GM23338 (cell line): ENCODE results near the gene RYR3. TPM values are rescaled to one million over a fixed set of nuclear protein-coding genes. Genes with fewer than 3 reads are reported as not detected.

Source experiments
- ATAC-seq: fragments of 200-7000 bp; cut with Tn5 transposase; 3 replicates; pipeline ENCODE4 v1.9.1; 2020
- DNase-seq: peaks from one replicate; pipeline ENCODE4 v3.0.0-alpha.2; 2015; ENCODE audit warnings: low spot score
- H2AFZ ChIP-seq: fragments of 200-600 bp; sonication (generic); 2 replicates; pipeline ENCODE4 v1.8.0; 2016; ENCODE audit warnings: antibody characterized with exemption, mild to moderate bottlenecking, moderate library complexity
- H3F3A ChIP-seq: fragments of 200-600 bp; sonication (generic); replicated peaks from 2 replicates; pipeline ENCODE4 v1.8.0; 2017; ENCODE audit warnings: antibody characterized with exemption, mixed run types, low read depth
- H3K27ac ChIP-seq: fragments of 200-600 bp; sonication (generic); 2 replicates; pipeline ENCODE4 v1.6.1; 2016; ENCODE audit warnings: low read depth
- H3K27me3 ChIP-seq: fragments of 200-600 bp; sonication (generic); 2 replicates; pipeline ENCODE4 v1.8.0; 2016; ENCODE audit warnings: mild to moderate bottlenecking, mixed run types, moderate library complexity; ENCODE audit not compliant: insufficient read depth
- H3K36me3 ChIP-seq: fragments of 200-600 bp; sonication (generic); 2 replicates; pipeline ENCODE4 v1.8.0; 2016; ENCODE audit warnings: mild to moderate bottlenecking; ENCODE audit not compliant: insufficient read depth
- H3K4me1 ChIP-seq: fragments of 200-600 bp; sonication (generic); 2 replicates; pipeline ENCODE4 v1.8.0; 2016; ENCODE audit warnings: mild to moderate bottlenecking, moderate library complexity; ENCODE audit not compliant: insufficient read depth
- H3K4me2 ChIP-seq: fragments of 200-600 bp; sonication (generic); 2 replicates; pipeline ENCODE4 v1.7.1; 2017; ENCODE audit warnings: mixed run types
- H3K4me3 ChIP-seq: fragments of 200-600 bp; sonication (generic); 2 replicates; pipeline ENCODE4 v1.6.1; 2016; ENCODE audit warnings: mixed run types
- H3K79me2 ChIP-seq: fragments of 200-600 bp; sonication (generic); replicated peaks from 2 replicates; pipeline ENCODE4 v1.8.0; 2017; ENCODE audit warnings: mild to moderate bottlenecking; ENCODE audit not compliant: insufficient read depth
- H3K9me2 ChIP-seq: fragments of 200-600 bp; sonication (generic); 2 replicates; pipeline ENCODE4 v1.8.0; 2017; ENCODE audit not compliant: insufficient read depth
- H4K20me1 ChIP-seq: fragments of 200-600 bp; sonication (generic); replicated peaks from 2 replicates; pipeline ENCODE4 v1.8.0; 2017; ENCODE audit warnings: mild to moderate bottlenecking; ENCODE audit not compliant: insufficient read depth
- H3K27ac Mint-ChIP-seq: 2 replicates; pipeline ENCODE4 v1.8.0; 2020; ENCODE audit warnings: inconsistent platforms, mild to moderate bottlenecking, moderate library complexity, mixed read lengths
- H3K27me3 Mint-ChIP-seq: 3 replicates; pipeline ENCODE4 v1.8.0; 2022; ENCODE audit warnings: low read depth, mild to moderate bottlenecking, moderate library complexity, mixed read lengths, inconsistent platforms; ENCODE audit not compliant: insufficient read depth, poor library complexity
- H3K36me3 Mint-ChIP-seq: 3 replicates; pipeline ENCODE4 v1.8.0; 2021; ENCODE audit warnings: low read depth, mild to moderate bottlenecking, inconsistent platforms, moderate library complexity, mixed read lengths
- H3K4me1 Mint-ChIP-seq: 3 replicates; pipeline ENCODE4 v1.8.0; 2020; ENCODE audit warnings: mild to moderate bottlenecking, inconsistent platforms, mixed read lengths
- H3K4me3 Mint-ChIP-seq: 3 replicates; pipeline ENCODE4 v1.8.0; 2021; ENCODE audit warnings: moderate library complexity, mild to moderate bottlenecking, inconsistent platforms, mixed read lengths
- H3K9me3 Mint-ChIP-seq: 3 replicates; pipeline ENCODE4 v1.8.0; 2020; ENCODE audit warnings: moderate library complexity, mild to moderate bottlenecking, inconsistent platforms, mixed read lengths
- CREB1 ChIP-seq: fragments of 250-450 bp; sonication (Bioruptor Pico); IDR thresholded peaks from 2 replicates; pipeline ENCODE4 v1.5.0; 2020; ENCODE audit warnings: low read depth, mild to moderate bottlenecking, moderate library complexity
- EZH2 ChIP-seq: fragments of 200-600 bp; sonication (generic); IDR thresholded peaks from one replicate; pipeline ENCODE4 v1.8.0; 2017; ENCODE audit warnings: antibody characterized with exemption, mild to moderate bottlenecking, low read depth; ENCODE audit not compliant: unreplicated experiment
- JUNB ChIP-seq: IDR thresholded peaks from one replicate; pipeline ENCODE4 v1.6.1; 2016; ENCODE audit warnings: antibody characterized with exemption; ENCODE audit not compliant: unreplicated experiment
- NANOG ChIP-seq: IDR thresholded peaks from 2 replicates; pipeline ENCODE4 v1.6.1; 2016; ENCODE audit warnings: antibody characterized with exemption, borderline replicate concordance
- POLR2AphosphoS5 ChIP-seq: IDR thresholded peaks from 2 replicates; pipeline ENCODE4 v1.6.1; 2016; ENCODE audit warnings: antibody characterized with exemption, low read depth
- ZNF331 ChIP-seq: fragments of 250-450 bp; sonication (Bioruptor Pico); IDR thresholded peaks from 2 replicates; pipeline ENCODE4 v1.5.0; 2020; ENCODE audit warnings: low read depth, mild to moderate bottlenecking, moderate library complexity
- polyA plus RNA-seq: library from polyadenylated mRNA; unstranded; fragments of >200 nt; fragmentation: Nextera tagmentation; extraction: Ambion mirVana; gene quantifications from 2 replicates; pipeline ENCODE4 v1.2.1, GENCODE V29; 2016
- total RNA-seq: library from RNA; depleted of rRNA; stranded (reverse); fragments of >200 nt; shearing (Covaris generic); gene quantifications from 2 replicates; pipeline ENCODE4 v1.2.3, GENCODE V29; 2014
- TF ChIP-seq, protein P1 (sequence below): fragments of 250-450 bp; sonication (Bioruptor Pico); IDR thresholded peaks from 2 replicates; pipeline ENCODE4 v1.5.0; 2020; ENCODE audit warnings: mild to moderate bottlenecking, moderate library complexity
- TF ChIP-seq, protein P2 (sequence below): IDR thresholded peaks from one replicate; pipeline ENCODE4 v1.6.1; 2018; ENCODE audit warnings: antibody characterized with exemption; ENCODE audit not compliant: unreplicated experiment
- TF ChIP-seq, protein P3 (sequence below): IDR thresholded peaks from 2 replicates; pipeline ENCODE4 v1.6.1; 2016; ENCODE audit warnings: antibody characterized with exemption

Gene RYR3
- total and polyA plus RNA-seq, 2 experiments from 2014 or later, result 1.1 to 1.2 TPM

DNA sequence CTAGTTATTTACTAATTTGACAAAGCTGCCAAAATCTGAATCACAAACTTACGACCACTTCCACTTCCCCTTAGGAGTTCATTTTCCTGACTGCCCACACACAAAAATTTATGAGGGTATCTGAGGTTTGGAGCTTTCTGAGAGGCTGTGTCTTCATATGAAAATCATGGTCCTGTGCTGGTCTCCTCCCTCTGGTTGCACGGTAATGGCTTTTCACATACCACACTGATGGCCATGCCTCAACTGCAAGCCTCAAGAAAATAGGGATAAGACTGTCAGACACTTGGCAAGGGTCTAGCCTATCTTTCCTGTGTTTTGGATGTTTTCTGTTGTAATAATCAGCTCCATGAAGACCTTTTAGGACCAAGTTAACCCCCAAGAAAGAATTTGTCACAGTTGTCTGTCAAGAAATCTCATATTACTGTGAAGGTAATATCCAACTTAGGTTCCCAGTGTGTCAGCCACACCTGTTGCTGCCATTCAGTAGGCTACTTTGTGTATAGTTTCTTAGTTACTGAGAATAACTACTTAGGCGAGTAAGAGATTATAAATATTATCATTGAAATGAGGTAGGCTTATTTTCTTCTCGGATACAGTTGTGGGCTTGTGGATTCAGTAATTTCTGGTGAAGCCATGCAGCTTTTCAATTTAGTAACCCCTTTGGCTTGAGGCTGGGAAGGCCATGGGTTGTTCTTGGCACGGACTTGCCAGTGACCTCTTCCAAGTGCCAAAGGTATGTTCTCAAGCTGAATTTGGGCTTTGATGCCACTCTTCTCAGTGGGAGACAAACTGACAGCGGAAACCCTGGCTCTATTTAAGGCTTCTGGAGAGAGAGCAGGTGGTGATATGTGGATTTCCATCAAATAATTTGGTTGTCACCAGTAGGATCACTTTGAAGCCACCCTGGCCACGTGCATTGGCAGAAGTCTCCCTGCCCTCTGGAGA, 101.1 kb downstream of the RYR3 start (continued):
- TF ChIP-seq, protein P1, sequence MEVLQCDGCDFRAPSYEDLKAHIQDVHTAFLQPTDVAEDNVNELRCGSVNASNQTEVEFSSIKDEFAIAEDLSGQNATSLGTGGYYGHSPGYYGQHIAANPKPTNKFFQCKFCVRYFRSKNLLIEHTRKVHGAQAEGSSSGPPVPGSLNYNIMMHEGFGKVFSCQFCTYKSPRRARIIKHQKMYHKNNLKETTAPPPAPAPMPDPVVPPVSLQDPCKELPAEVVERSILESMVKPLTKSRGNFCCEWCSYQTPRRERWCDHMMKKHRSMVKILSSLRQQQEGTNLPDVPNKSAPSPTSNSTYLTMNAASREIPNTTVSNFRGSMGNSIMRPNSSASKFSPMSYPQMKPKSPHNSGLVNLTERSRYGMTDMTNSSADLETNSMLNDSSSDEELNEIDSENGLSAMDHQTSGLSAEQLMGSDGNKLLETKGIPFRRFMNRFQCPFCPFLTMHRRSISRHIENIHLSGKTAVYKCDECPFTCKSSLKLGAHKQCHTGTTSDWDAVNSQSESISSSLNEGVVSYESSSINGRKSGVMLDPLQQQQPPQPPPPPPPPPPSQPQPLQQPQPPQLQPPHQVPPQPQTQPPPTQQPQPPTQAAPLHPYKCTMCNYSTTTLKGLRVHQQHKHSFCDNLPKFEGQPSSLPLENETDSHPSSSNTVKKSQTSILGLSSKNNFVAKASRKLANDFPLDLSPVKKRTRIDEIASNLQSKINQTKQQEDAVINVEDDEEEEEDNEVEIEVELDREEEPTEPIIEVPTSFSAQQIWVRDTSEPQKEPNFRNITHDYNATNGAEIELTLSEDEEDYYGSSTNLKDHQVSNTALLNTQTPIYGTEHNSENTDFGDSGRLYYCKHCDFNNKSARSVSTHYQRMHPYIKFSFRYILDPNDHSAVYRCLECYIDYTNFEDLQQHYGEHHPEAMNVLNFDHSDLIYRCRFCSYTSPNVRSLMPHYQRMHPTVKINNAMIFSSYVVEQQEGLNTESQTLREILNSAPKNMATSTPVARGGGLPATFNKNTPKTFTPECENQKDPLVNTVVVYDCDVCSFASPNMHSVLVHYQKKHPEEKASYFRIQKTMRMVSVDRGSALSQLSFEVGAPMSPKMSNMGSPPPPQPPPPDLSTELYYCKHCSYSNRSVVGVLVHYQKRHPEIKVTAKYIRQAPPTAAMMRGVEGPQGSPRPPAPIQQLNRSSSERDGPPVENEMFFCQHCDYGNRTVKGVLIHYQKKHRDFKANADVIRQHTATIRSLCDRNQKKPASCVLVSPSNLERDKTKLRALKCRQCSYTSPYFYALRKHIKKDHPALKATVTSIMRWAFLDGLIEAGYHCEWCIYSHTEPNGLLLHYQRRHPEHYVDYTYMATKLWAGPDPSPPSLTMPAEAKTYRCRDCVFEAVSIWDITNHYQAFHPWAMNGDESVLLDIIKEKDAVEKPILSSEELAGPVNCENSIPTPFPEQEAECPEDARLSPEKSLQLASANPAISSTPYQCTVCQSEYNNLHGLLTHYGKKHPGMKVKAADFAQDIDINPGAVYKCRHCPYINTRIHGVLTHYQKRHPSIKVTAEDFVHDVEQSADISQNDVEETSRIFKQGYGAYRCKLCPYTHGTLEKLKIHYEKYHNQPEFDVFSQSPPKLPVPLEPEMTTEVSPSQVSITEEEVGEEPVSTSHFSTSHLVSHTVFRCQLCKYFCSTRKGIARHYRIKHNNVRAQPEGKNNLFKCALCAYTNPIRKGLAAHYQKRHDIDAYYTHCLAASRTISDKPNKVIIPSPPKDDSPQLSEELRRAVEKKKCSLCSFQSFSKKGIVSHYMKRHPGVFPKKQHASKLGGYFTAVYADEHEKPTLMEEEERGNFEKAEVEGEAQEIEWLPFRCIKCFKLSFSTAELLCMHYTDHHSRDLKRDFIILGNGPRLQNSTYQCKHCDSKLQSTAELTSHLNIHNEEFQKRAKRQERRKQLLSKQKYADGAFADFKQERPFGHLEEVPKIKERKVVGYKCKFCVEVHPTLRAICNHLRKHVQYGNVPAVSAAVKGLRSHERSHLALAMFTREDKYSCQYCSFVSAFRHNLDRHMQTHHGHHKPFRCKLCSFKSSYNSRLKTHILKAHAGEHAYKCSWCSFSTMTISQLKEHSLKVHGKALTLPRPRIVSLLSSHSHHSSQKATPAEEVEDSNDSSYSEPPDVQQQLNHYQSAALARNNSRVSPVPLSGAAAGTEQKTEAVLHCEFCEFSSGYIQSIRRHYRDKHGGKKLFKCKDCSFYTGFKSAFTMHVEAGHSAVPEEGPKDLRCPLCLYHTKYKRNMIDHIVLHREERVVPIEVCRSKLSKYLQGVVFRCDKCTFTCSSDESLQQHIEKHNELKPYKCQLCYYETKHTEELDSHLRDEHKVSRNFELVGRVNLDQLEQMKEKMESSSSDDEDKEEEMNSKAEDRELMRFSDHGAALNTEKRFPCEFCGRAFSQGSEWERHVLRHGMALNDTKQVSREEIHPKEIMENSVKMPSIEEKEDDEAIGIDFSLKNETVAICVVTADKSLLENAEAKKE (CRISPR knock-in tag), result no peak

DNA sequence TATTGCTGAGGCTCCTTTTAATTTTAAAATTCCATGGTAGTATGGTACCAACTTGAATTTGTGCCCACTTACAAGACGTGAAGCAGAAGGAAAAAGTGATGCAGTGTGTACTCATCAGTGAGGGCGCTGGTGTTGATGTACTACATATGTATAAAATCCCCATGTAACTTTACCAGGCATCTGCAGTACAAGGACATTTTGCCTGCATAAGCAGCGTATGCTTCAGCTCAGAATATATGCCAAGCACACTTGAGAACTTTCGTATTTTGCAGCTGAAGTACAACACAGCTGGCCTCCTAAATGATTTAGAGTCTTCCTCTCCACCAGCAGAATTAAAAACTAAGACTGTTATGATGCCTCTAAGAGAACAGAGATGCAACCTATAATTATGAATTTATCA, 108.9 kb downstream of the RYR3 start:
- no peaks in the 10 kb centered on the region for H3K79me2 ChIP-seq
- no peaks in the 10 kb centered on the region for H4K20me1 ChIP-seq
- no peaks in the 10 kb centered on the region for H3K27me3 Mint-ChIP-seq
- no peak overlapping the region for H3K4me3 ChIP-seq
- no peaks in the 10 kb centered on the region for H3K4me1 Mint-ChIP-seq
- DNase-seq (no peak), ATAC-seq (no peak)
- no peaks in the 10 kb centered on the region for H3K9me2 ChIP-seq
- no peak overlapping the region for H2AFZ ChIP-seq
- H3K9me3 Mint-ChIP-seq, result no peaks in the 10 kb centered on the region
- no peaks in the 10 kb centered on the region for H3F3A ChIP-seq
- no peak overlapping the region for H3K27ac ChIP-seq
- H3K4me1 ChIP-seq, result no peaks in the 10 kb centered on the region
- H3K4me3 Mint-ChIP-seq, result no peak overlapping the region
- H3K36me3 Mint-ChIP-seq, result no peaks in the 10 kb centered on the region
- no peak overlapping the region for H3K4me2 ChIP-seq
- no peaks in the 10 kb centered on the region for H3K36me3 ChIP-seq
- H3K27me3 ChIP-seq, result no peaks in the 10 kb centered on the region
- no peak overlapping the region for H3K27ac Mint-ChIP-seq
- TF ChIP-seq, protein P2, sequence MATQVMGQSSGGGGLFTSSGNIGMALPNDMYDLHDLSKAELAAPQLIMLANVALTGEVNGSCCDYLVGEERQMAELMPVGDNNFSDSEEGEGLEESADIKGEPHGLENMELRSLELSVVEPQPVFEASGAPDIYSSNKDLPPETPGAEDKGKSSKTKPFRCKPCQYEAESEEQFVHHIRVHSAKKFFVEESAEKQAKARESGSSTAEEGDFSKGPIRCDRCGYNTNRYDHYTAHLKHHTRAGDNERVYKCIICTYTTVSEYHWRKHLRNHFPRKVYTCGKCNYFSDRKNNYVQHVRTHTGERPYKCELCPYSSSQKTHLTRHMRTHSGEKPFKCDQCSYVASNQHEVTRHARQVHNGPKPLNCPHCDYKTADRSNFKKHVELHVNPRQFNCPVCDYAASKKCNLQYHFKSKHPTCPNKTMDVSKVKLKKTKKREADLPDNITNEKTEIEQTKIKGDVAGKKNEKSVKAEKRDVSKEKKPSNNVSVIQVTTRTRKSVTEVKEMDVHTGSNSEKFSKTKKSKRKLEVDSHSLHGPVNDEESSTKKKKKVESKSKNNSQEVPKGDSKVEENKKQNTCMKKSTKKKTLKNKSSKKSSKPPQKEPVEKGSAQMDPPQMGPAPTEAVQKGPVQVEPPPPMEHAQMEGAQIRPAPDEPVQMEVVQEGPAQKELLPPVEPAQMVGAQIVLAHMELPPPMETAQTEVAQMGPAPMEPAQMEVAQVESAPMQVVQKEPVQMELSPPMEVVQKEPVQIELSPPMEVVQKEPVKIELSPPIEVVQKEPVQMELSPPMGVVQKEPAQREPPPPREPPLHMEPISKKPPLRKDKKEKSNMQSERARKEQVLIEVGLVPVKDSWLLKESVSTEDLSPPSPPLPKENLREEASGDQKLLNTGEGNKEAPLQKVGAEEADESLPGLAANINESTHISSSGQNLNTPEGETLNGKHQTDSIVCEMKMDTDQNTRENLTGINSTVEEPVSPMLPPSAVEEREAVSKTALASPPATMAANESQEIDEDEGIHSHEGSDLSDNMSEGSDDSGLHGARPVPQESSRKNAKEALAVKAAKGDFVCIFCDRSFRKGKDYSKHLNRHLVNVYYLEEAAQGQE, result no peak
- TF ChIP-seq CREB1 (CRISPR knock-in tag), result no peak
- TF ChIP-seq, protein P3, sequence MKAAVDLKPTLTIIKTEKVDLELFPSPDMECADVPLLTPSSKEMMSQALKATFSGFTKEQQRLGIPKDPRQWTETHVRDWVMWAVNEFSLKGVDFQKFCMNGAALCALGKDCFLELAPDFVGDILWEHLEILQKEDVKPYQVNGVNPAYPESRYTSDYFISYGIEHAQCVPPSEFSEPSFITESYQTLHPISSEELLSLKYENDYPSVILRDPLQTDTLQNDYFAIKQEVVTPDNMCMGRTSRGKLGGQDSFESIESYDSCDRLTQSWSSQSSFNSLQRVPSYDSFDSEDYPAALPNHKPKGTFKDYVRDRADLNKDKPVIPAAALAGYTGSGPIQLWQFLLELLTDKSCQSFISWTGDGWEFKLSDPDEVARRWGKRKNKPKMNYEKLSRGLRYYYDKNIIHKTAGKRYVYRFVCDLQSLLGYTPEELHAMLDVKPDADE, result no peak
- no peak for TF ChIP-seq EZH2
- no peak for TF ChIP-seq JUNB
- no peak for TF ChIP-seq POLR2AphosphoS5
- TF ChIP-seq NANOG, result no peak
- no peak for TF ChIP-seq ZNF331
